Stomach (tissue), 4 donors: ENCODE measurements around the gene CACNA1H.
"Not testable (repeated sequence)": the region's sequence is repeated elsewhere in the genome, so short reads cannot be mapped to it uniquely, and the experiment has no call there.

Experiments used
- CTCF ChIP-seq, 7 experiments: fragments of 450-650 bp in 4 of 7; fragments of 200-600 bp in 3 of 7; sonication (generic) in 3 of 7; IDR thresholded peaks; one replicate each; pipeline ENCODE4 v1.5.1; 2016 to 2019; ENCODE audit warnings: antibody characterized with exemption in 7 of 7, control low read depth in 2 of 7, mild to moderate bottlenecking in 1 of 7
- POLR2A ChIP-seq, 4 donors: fragments of 450-650 bp; IDR thresholded peaks; one replicate each; pipeline ENCODE4 v1.6.1; 2016; ENCODE audit warnings: antibody characterized with exemption in 4 of 4, control low read depth in 2 of 4, mild to moderate bottlenecking in 1 of 4, moderate library complexity in 1 of 4

- TF ChIP-seq CTCF, POLR2A (IDR thresholded peaks at IDR 0.05): not testable (repeated sequence)
Observed at GRCh38 chr16:1230471-1231212, 77.7 kb downstream of the CACNA1H start.
